SK-N-SH (cell line): ENCODE results near the gene TULP4. TPM values are rescaled to one million over a fixed set of nuclear protein-coding genes. Genes with fewer than 3 reads are reported as not detected.
"Not testable (repeated sequence)": the region's sequence is repeated elsewhere in the genome, so short reads cannot be mapped to it uniquely, and the experiment has no call there.

Experiments used
- CTCF ChIA-PET: fragments of 300-600, 350-600 bp; formaldehyde crosslinking; extraction: SDS; loops from one replicate; lab custom pipeline; 2021; lab: Yijun Ruan, JAX
- POLR2A ChIA-PET: fragments of 350-600 bp; sonication (Branson Sonifier 250); formaldehyde crosslinking; extraction: SDS; loops from one replicate; lab custom pipeline; 2020; ENCODE audit warnings: antibody characterized with exemption, inconsistent platforms; lab: Yijun Ruan, JAX
- DNase-seq: peaks from one replicate; pipeline ENCODE4 v3.0.0; 2012
- H2AFZ ChIP-seq: fragments of 200-600 bp; sonication (generic); 2 replicates; pipeline ENCODE4 v1.8.1; 2016; ENCODE audit warnings: antibody characterized with exemption, mild to moderate bottlenecking, low read depth
- H3F3A ChIP-seq: fragments of 200-600 bp; sonication (generic); replicated peaks from 2 replicates; pipeline ENCODE3; 2016; ENCODE audit warnings: antibody characterized with exemption, mild to moderate bottlenecking; ENCODE audit not compliant: insufficient read depth
- H3K27ac ChIP-seq, 2 experiments: fragments of 200-500 bp in 1 of 2; fragments of 200-600 bp in 1 of 2; sonication (Bioruptor generic) in 1 of 2; sonication (generic), shearing (Covaris generic) in 1 of 2; 2 replicates each; pipeline versions ENCODE4 v1.5.1 to v1.6.1; 2014 to 2016; ENCODE audit warnings: low read depth in 2 of 2, inconsistent platforms in 1 of 2, low read length in 1 of 2, mild to moderate bottlenecking in 1 of 2, mixed read lengths in 1 of 2
- H3K27me3 ChIP-seq: fragments of 200-600 bp; sonication (generic), shearing (Covaris generic); 2 replicates; pipeline ENCODE4 v1.6.1; 2016; ENCODE audit warnings: mixed run types; ENCODE audit not compliant: insufficient read depth
- H3K36me3 ChIP-seq, 2 experiments: fragments of 200-500 bp in 1 of 2; fragments of 200-600 bp in 1 of 2; sonication (Bioruptor generic) in 1 of 2; sonication (generic) in 1 of 2; replicated peaks in 1 of 2; 2 replicates each; pipeline versions ENCODE3 to v1.5.1; 2014 to 2016; ENCODE audit warnings: low read length in 1 of 2, mild to moderate bottlenecking in 1 of 2; ENCODE audit not compliant: insufficient read depth in 2 of 2, control insufficient read depth in 1 of 2
- H3K4me1 ChIP-seq, 2 experiments: fragments of 200-500 bp in 1 of 2; fragments of 200-600 bp in 1 of 2; sonication (Bioruptor generic) in 1 of 2; sonication (generic), shearing (Covaris generic) in 1 of 2; 2 replicates each; pipeline versions ENCODE4 v1.5.1 to v1.6.1; 2014 to 2016; ENCODE audit warnings: low read depth in 1 of 2, low read length in 1 of 2, mixed run types in 1 of 2; ENCODE audit not compliant: insufficient read depth in 2 of 2, control insufficient read depth in 1 of 2
- H3K4me2 ChIP-seq: fragments of 200-600 bp; sonication (generic), shearing (Covaris generic); 2 replicates; pipeline ENCODE4 v1.6.1; 2017; ENCODE audit warnings: mixed run types
- H3K4me3 ChIP-seq, 2 experiments: fragments of 200-500 bp in 1 of 2; fragments of 200-600 bp in 1 of 2; sonication (Bioruptor generic) in 1 of 2; sonication (generic), shearing (Covaris generic) in 1 of 2; 2 replicates each; pipeline versions ENCODE4 v1.5.1 to v1.8.1; 2014 to 2016; ENCODE audit warnings: low read depth in 2 of 2, inconsistent platforms in 1 of 2, low read length in 1 of 2, mild to moderate bottlenecking in 1 of 2, mixed read lengths in 1 of 2, moderate library complexity in 1 of 2
- H3K79me2 ChIP-seq: fragments of 200-600 bp; sonication (generic); 2 replicates; pipeline ENCODE4 v1.8.1; 2017; ENCODE audit warnings: mild to moderate bottlenecking; ENCODE audit not compliant: insufficient read depth
- H3K9ac ChIP-seq: fragments of 200-600 bp; sonication (generic); 2 replicates; pipeline ENCODE4 v1.6.1; 2017; ENCODE audit warnings: mixed run types
- H3K9me2 ChIP-seq: fragments of 200-600 bp; sonication (generic); 2 replicates; pipeline ENCODE4 v1.6.1; 2017; ENCODE audit warnings: mixed run types
- H3K9me3 ChIP-seq: fragments of 200-600 bp; sonication (generic); 2 replicates; pipeline ENCODE4 v1.6.1; 2017; ENCODE audit warnings: mixed run types, mild to moderate bottlenecking, moderate library complexity
- H4K20me1 ChIP-seq: fragments of 200-600 bp; sonication (generic); 2 replicates; pipeline ENCODE4 v1.6.1; 2017; ENCODE audit warnings: mild to moderate bottlenecking, mixed run types; ENCODE audit not compliant: insufficient read depth
- CHD2 ChIP-seq: fragments of 150-350 bp; IDR thresholded peaks from 2 replicates; pipeline ENCODE4 v1.6.1; 2018; ENCODE audit warnings: low read length; ENCODE audit not compliant: partially characterized antibody
- EP300 ChIP-seq, 2 experiments: IDR thresholded peaks; 2 replicates each; pipeline versions ENCODE4 v1.4.0 to v1.6.1; 2012; ENCODE audit warnings: borderline replicate concordance in 1 of 2, low read depth in 1 of 2, low read length in 1 of 2
- FOSL2 ChIP-seq: IDR thresholded peaks from 2 replicates; pipeline ENCODE4 v1.4.0; 2012; ENCODE audit warnings: low read depth, mild to moderate bottlenecking, moderate library complexity, borderline replicate concordance
- GABPA ChIP-seq: IDR thresholded peaks from 2 replicates; pipeline ENCODE4 v1.4.0; 2012; ENCODE audit warnings: low read depth, mild to moderate bottlenecking
- GATA2 ChIP-seq: sonication (generic); formaldehyde crosslinking; IDR thresholded peaks from 2 replicates; pipeline ENCODE4 v1.5.0; 2020; ENCODE audit warnings: mild to moderate bottlenecking, missing genetic modification reagents
- JUND ChIP-seq: IDR thresholded peaks from 2 replicates; pipeline ENCODE4 v1.4.0; 2012
- NFIC ChIP-seq: IDR thresholded peaks from 2 replicates; pipeline ENCODE4 v1.4.0; 2012; ENCODE audit warnings: borderline replicate concordance
- NRF1 ChIP-seq: IDR thresholded peaks from 2 replicates; pipeline ENCODE4 v1.6.1; 2012; ENCODE audit warnings: low read depth, mild to moderate bottlenecking, low read length
- POLR2AphosphoS5 ChIP-seq: IDR thresholded peaks from 2 replicates; pipeline ENCODE4 v1.6.1; 2012; ENCODE audit warnings: low read depth, low read length
- RAD21 ChIP-seq: IDR thresholded peaks from 2 replicates; pipeline ENCODE4 v1.6.1; 2012; ENCODE audit warnings: mild to moderate bottlenecking, low read length
- TAF1 ChIP-seq: IDR thresholded peaks from 2 replicates; pipeline ENCODE4 v1.6.1; 2012; ENCODE audit warnings: low read depth, mild to moderate bottlenecking, low read length, moderate library complexity, borderline replicate concordance
- WGBS: methylation state at CpG from one replicate; pipeline ENCODE4 v1.1.6; 2017; ENCODE audit warnings: low lambda C conversion rate; 5-methylcytosine and 5-hydroxymethylcytosine counted together
- polyA plus RNA-seq, 3 experiments: library from polyadenylated mRNA; depleted of rRNA; stranded (reverse); fragments of >200 nt; gene quantifications; 2 replicates each; pipeline ENCODE4 v1.2.3, GENCODE V29; 2012
- TF ChIP-seq, protein P1 (sequence below): fragments of 150-350 bp; IDR thresholded peaks from 2 replicates; pipeline ENCODE4 v1.6.1; 2017; ENCODE audit warnings: antibody characterized with exemption, low read length, low read depth, borderline replicate concordance
- TF ChIP-seq, protein P2 (sequence below): IDR thresholded peaks from 2 replicates; pipeline ENCODE4 v1.4.0; 2012; ENCODE audit warnings: low read depth, borderline replicate concordance
- TF ChIP-seq, protein P3 (sequence below): IDR thresholded peaks from 2 replicates; pipeline ENCODE4 v1.6.1; 2012; ENCODE audit warnings: mild to moderate bottlenecking, low read depth, low read length, moderate library complexity
- TF ChIP-seq, protein P4 (sequence below): IDR thresholded peaks from 2 replicates; pipeline ENCODE4 v1.4.0; 2012; ENCODE audit warnings: low read depth
- TF ChIP-seq, protein P5 (sequence below): IDR thresholded peaks from 2 replicates; pipeline ENCODE4; 2012
- TF ChIP-seq, protein P6 (sequence below): fragments of 200-600 bp; sonication (generic); IDR thresholded peaks from 2 replicates; pipeline ENCODE4 v1.6.1; 2017; ENCODE audit warnings: antibody characterized with exemption, mild to moderate bottlenecking, moderate library complexity
- TF ChIP-seq, protein P7 (sequence below): fragments of 150-350 bp; IDR thresholded peaks from 2 replicates; pipeline ENCODE4 v1.6.1; 2016; ENCODE audit warnings: mild to moderate bottlenecking, low read depth, low read length

Gene TULP4
- polyA plus RNA-seq, 1 of the 3 experiments (the other 2 are of a cell fraction): 5.9 TPM

DNA sequence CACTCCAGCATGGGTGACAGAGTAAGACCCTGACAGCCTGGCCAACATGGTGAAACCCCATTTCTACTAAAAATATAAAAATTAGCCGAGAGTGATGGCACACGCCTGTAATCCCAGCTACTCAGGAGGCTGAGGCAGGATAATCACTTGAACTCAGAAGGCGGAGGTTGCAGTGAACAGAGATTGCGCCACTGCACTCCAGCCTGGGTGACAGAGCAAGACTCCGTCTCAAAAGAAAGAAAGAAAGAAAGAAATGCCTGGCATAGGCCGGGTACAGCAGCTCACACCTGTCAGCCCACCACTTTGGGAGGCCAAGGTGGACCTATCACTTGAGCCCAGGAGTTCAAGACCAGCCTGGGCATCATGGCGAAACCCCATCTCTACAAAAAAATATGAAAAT lies 208.7 kb downstream of the TULP4 start:
- H3K4me3 ChIP-seq, H3K79me2 ChIP-seq, POLR2A ChIA-PET, H3K9ac ChIP-seq, H3K36me3 ChIP-seq, H2AFZ ChIP-seq, H3K9me3 ChIP-seq, H3K4me2 ChIP-seq, H4K20me1 ChIP-seq, H3K27me3 ChIP-seq, H3K9me2 ChIP-seq, DNase-seq, H3K27ac ChIP-seq: not testable (repeated sequence)
- Histone ChIP-seq H3K4me1 (peaks cover 5 to 12% of the 10 kb centered on the region in 2 experiments; a peak in 3 of 4 replicates), H3F3A (peaks cover 14% of the 10 kb centered on the region)
- 91% methylated on average over 7 of the region's 7 CpGs for WGBS
- CTCF ChIA-PET: interaction anchor here (3.7 kb wide), 1 partner anchor 300 kb away, joined by 33 read pairs; no protein-coding TSS in a partner anchor

DNA sequence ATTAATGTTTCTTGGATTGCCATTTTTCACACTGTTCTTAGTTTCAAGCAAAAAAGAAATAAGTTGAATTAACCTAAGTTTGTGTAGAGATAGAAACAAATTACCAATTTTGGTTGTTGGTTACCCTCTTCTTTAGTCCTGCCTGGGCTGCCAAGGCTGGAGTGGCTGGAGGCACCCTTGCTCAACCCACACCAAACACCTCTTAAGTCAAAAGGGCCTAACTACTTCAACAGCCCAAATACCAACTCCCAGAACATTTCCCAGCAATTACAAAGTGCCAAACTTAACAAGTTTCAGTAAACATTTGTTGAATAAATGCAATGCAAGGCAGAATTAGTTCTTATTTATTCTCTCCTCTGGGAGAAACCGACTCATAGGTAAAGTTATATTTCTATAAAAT lies 209.5 kb downstream of the TULP4 start:
- Histone ChIP-seq H3K4me1 (peaks cover 5 to 12% of the 10 kb centered on the region in 2 experiments; a peak in 3 of 4 replicates), H3K27ac (no peak overlapping the region), H3K9ac (no peak overlapping the region), H3F3A (peaks cover 14% of the 10 kb centered on the region), H3K9me2 (no peaks in the 10 kb centered on the region), H3K4me2 (no peak overlapping the region), H3K79me2 (no peaks in the 10 kb centered on the region), H3K36me3 (no peaks in the 10 kb centered on the region), H4K20me1 (no peaks in the 10 kb centered on the region), H3K9me3 (no peaks in the 10 kb centered on the region), H2AFZ (no peak overlapping the region), H3K4me3 (no peak overlapping the region), H3K27me3 (no peaks in the 10 kb centered on the region)
- ChIA-PET CTCF (interaction anchor here (1.4 to 3.7 kb wide), 4 partner anchors 84 to 308 kb away, joined by 3 to 33 read pairs (median 6); no protein-coding TSS in a partner anchor), POLR2A (no interaction called here)
- 88% methylated on average over 1 of the region's 1 CpG for WGBS
- DNase-seq: no peak
- TF ChIP-seq POLR2AphosphoS5 (no peak), RAD21 (no peak), GABPA (no peak), EP300 (IDR thresholded peaks at IDR 0.05; ENCODE audit: borderline replicate concordance in 1 of 2, low read depth in 1 of 2, low read length in 1 of 2) (no peak), FOSL2 (no peak), NRF1 (no peak), JUND (no peak), NFIC (no peak), CHD2 (no peak), GATA2 (CRISPR knock-in tag) (no peak), TAF1 (no peak)
- TF ChIP-seq, protein P1, sequence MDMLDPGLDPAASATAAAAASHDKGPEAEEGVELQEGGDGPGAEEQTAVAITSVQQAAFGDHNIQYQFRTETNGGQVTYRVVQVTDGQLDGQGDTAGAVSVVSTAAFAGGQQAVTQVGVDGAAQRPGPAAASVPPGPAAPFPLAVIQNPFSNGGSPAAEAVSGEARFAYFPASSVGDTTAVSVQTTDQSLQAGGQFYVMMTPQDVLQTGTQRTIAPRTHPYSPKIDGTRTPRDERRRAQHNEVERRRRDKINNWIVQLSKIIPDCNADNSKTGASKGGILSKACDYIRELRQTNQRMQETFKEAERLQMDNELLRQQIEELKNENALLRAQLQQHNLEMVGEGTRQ: no peak
- TF ChIP-seq, protein P2, sequence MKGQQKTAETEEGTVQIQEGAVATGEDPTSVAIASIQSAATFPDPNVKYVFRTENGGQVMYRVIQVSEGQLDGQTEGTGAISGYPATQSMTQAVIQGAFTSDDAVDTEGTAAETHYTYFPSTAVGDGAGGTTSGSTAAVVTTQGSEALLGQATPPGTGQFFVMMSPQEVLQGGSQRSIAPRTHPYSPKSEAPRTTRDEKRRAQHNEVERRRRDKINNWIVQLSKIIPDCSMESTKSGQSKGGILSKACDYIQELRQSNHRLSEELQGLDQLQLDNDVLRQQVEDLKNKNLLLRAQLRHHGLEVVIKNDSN: no peak
- TF ChIP-seq, protein P3, sequence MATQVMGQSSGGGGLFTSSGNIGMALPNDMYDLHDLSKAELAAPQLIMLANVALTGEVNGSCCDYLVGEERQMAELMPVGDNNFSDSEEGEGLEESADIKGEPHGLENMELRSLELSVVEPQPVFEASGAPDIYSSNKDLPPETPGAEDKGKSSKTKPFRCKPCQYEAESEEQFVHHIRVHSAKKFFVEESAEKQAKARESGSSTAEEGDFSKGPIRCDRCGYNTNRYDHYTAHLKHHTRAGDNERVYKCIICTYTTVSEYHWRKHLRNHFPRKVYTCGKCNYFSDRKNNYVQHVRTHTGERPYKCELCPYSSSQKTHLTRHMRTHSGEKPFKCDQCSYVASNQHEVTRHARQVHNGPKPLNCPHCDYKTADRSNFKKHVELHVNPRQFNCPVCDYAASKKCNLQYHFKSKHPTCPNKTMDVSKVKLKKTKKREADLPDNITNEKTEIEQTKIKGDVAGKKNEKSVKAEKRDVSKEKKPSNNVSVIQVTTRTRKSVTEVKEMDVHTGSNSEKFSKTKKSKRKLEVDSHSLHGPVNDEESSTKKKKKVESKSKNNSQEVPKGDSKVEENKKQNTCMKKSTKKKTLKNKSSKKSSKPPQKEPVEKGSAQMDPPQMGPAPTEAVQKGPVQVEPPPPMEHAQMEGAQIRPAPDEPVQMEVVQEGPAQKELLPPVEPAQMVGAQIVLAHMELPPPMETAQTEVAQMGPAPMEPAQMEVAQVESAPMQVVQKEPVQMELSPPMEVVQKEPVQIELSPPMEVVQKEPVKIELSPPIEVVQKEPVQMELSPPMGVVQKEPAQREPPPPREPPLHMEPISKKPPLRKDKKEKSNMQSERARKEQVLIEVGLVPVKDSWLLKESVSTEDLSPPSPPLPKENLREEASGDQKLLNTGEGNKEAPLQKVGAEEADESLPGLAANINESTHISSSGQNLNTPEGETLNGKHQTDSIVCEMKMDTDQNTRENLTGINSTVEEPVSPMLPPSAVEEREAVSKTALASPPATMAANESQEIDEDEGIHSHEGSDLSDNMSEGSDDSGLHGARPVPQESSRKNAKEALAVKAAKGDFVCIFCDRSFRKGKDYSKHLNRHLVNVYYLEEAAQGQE: no peak
- TF ChIP-seq, protein P4, sequence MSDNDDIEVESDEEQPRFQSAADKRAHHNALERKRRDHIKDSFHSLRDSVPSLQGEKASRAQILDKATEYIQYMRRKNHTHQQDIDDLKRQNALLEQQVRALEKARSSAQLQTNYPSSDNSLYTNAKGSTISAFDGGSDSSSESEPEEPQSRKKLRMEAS: no peak
- TF ChIP-seq, protein P5, sequence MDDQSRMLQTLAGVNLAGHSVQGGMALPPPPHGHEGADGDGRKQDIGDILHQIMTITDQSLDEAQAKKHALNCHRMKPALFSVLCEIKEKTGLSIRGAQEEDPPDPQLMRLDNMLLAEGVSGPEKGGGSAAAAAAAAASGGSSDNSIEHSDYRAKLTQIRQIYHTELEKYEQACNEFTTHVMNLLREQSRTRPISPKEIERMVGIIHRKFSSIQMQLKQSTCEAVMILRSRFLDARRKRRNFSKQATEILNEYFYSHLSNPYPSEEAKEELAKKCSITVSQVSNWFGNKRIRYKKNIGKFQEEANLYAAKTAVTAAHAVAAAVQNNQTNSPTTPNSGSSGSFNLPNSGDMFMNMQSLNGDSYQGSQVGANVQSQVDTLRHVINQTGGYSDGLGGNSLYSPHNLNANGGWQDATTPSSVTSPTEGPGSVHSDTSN: no peak
- TF ChIP-seq, protein P6, sequence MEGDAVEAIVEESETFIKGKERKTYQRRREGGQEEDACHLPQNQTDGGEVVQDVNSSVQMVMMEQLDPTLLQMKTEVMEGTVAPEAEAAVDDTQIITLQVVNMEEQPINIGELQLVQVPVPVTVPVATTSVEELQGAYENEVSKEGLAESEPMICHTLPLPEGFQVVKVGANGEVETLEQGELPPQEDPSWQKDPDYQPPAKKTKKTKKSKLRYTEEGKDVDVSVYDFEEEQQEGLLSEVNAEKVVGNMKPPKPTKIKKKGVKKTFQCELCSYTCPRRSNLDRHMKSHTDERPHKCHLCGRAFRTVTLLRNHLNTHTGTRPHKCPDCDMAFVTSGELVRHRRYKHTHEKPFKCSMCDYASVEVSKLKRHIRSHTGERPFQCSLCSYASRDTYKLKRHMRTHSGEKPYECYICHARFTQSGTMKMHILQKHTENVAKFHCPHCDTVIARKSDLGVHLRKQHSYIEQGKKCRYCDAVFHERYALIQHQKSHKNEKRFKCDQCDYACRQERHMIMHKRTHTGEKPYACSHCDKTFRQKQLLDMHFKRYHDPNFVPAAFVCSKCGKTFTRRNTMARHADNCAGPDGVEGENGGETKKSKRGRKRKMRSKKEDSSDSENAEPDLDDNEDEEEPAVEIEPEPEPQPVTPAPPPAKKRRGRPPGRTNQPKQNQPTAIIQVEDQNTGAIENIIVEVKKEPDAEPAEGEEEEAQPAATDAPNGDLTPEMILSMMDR: no peak
- TF ChIP-seq, protein P7, sequence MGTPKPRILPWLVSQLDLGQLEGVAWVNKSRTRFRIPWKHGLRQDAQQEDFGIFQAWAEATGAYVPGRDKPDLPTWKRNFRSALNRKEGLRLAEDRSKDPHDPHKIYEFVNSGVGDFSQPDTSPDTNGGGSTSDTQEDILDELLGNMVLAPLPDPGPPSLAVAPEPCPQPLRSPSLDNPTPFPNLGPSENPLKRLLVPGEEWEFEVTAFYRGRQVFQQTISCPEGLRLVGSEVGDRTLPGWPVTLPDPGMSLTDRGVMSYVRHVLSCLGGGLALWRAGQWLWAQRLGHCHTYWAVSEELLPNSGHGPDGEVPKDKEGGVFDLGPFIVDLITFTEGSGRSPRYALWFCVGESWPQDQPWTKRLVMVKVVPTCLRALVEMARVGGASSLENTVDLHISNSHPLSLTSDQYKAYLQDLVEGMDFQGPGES: no peak
